CD4-positive, CD25-positive, alpha-beta regulatory T cell (primary cell): ENCODE data around the gene THG1L. TPM values are rescaled to one million over a fixed set of nuclear protein-coding genes. Genes with fewer than 3 reads are reported as not detected.

Experiments used
- ATAC-seq, 2 donors: fragments of 150-1000 bp; cut with Tn5 transposase; one replicate each; pipeline ENCODE4 v1.10.0; 2021; ENCODE audit warnings: low read depth in 2 of 2, moderate number of reproducible peaks in 2 of 2, moderate library complexity in 1 of 2
- DNase-seq, 3 donors: peaks; one replicate each; pipeline versions ENCODE4 v3.0.0 to v3.0.0-alpha.2; 2012 to 2022; ENCODE audit warnings: mixed read lengths in 1 of 3
- H3K27ac ChIP-seq: one replicate; pipeline ENCODE4 v1.7.0; 2013; ENCODE audit warnings: mild to moderate bottlenecking, low read length; ENCODE audit not compliant: insufficient read depth, poor library complexity, severe bottlenecking
- H3K27me3 ChIP-seq: one replicate; pipeline ENCODE4 v1.7.0; 2013; ENCODE audit warnings: low read length; ENCODE audit not compliant: control insufficient read depth, insufficient read depth
- H3K36me3 ChIP-seq: one replicate; pipeline ENCODE4 v1.7.0; 2013; ENCODE audit warnings: mild to moderate bottlenecking, low read length, moderate library complexity; ENCODE audit not compliant: control insufficient read depth, insufficient read depth
- H3K4me1 ChIP-seq: 2 replicates; pipeline ENCODE4 v1.7.0; 2013; ENCODE audit warnings: mild to moderate bottlenecking, low read length; ENCODE audit not compliant: insufficient read depth, control insufficient read depth, poor library complexity, severe bottlenecking
- H3K4me3 ChIP-seq: one replicate; pipeline ENCODE4 v1.7.0; 2013; ENCODE audit warnings: low read depth, mild to moderate bottlenecking, low read length, moderate library complexity
- H3K9me3 ChIP-seq, 2 experiments: 1 replicate in 1 of 2; 2 replicates in 1 of 2; pipeline ENCODE4 v1.7.0; 2013; ENCODE audit warnings: low read length in 2 of 2, mild to moderate bottlenecking in 1 of 2, moderate library complexity in 1 of 2; ENCODE audit not compliant: control insufficient read depth in 2 of 2
- H3K27ac Mint-ChIP-seq, 3 donors: one replicate each; pipeline ENCODE4 v1.8.0; 2020 to 2022; ENCODE audit warnings: mild to moderate bottlenecking in 3 of 3, mixed read lengths in 3 of 3, moderate library complexity in 2 of 3
- H3K27me3 Mint-ChIP-seq: one replicate; pipeline ENCODE4 v1.8.0; 2022; ENCODE audit warnings: mild to moderate bottlenecking, mixed read lengths
- H3K36me3 Mint-ChIP-seq: one replicate; pipeline ENCODE4 v1.8.0; 2020; ENCODE audit warnings: mixed read lengths
- H3K4me1 Mint-ChIP-seq, 4 donors: one replicate each; pipeline ENCODE4 v1.8.0; 2020 to 2022; ENCODE audit warnings: mixed read lengths in 4 of 4, mild to moderate bottlenecking in 1 of 4
- H3K4me3 Mint-ChIP-seq, 4 donors: one replicate each; pipeline ENCODE4 v1.8.0; 2020 to 2022; ENCODE audit warnings: mild to moderate bottlenecking in 4 of 4, mixed read lengths in 4 of 4, moderate library complexity in 3 of 4
- H3K9me3 Mint-ChIP-seq, 7 donors: one replicate each; pipeline ENCODE4 v1.8.0; 2020 to 2022; ENCODE audit warnings: mixed read lengths in 7 of 7, mild to moderate bottlenecking in 3 of 7, moderate library complexity in 2 of 7
- polyA plus RNA-seq, 4 donors: library from polyadenylated mRNA; unstranded; fragments of 300-500 nt; fragmentation: Illumina TruSeq; gene quantifications; one replicate each; pipeline ENCODE4 v1.2.3, GENCODE V29; 2021
- total RNA-seq: library from RNA; stranded (reverse); gene quantifications from one replicate; pipeline ENCODE4 v1.2.3, GENCODE V29; 2022

THG1L gene
- total and polyA plus RNA-seq, 5 donors from 2014 or later, result 4.5 to 6.6 (median 5.5) TPM

GRCh38 chr5:157730900-157731271 lies 334 bp upstream of the THG1L start:
- peaks cover 11% of the 10 kb centered on the region for H3K4me1 ChIP-seq
- peak overlapping the region; percentile 93 for H3K4me3 ChIP-seq
- DNase-seq (no peak), ATAC-seq (no peak)
- peak overlapping the region; percentile 89 for H3K27ac ChIP-seq
- H3K27me3 Mint-ChIP-seq, result no peaks in the 10 kb centered on the region
- H3K9me3 Mint-ChIP-seq, result no peaks in the 10 kb centered on the region
- peaks cover 8% of the 10 kb centered on the region for H3K36me3 Mint-ChIP-seq
- peak overlapping the region; percentile 92 to 98 (median 96) for H3K4me3 Mint-ChIP-seq
- H3K27ac Mint-ChIP-seq, result peak overlapping the region; percentile 92 to 99 (median 98)
- H3K36me3 ChIP-seq, result peaks cover 7% of the 10 kb centered on the region
- H3K4me1 Mint-ChIP-seq, result peaks cover 8 to 29% (median 23%) of the 10 kb centered on the region in 4 donors
- H3K9me3 ChIP-seq, result no peaks in the 10 kb centered on the region
- H3K27me3 ChIP-seq, result no peaks in the 10 kb centered on the region

DNA sequence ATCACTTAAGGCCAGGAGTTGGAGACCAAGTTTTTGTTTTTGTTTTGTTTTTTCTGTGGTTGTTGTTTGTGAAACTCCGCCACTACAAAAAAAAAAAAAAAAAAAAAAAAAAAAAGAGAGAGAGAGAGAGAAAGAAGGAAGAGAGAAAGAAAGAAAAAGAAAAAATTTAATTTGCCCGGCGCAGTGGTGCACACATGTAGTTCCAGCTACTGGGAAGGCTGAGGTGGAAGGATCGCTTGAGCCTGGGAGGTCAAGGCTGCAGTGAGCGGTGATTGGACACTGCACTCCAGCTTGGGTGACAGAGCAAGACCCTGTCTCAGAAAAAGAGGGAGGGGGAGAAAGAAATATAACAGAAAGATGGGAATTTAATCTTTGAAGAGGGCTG lies 902 bp downstream of the THG1L start:
- Histone ChIP-seq H3K27ac (peak overlapping the region; percentile 89), H3K27me3 (no peaks in the 10 kb centered on the region), H3K36me3 (peaks cover 9% of the 10 kb centered on the region), H3K9me3 (no peaks in the 10 kb centered on the region), H3K4me3 (peak overlapping the region; percentile 93), H3K4me1 (peaks cover 11% of the 10 kb centered on the region)
- ATAC-seq, result no peak
- H3K4me1 Mint-ChIP-seq, result peaks cover 8 to 29% (median 21%) of the 10 kb centered on the region in 4 donors
- H3K36me3 Mint-ChIP-seq, result peaks cover 12% of the 10 kb centered on the region
- no peak for DNase-seq
- H3K4me3 Mint-ChIP-seq, result peak overlapping the region; percentile 92 to 98 (median 96)
- peak overlapping the region; percentile 92 to 99 (median 98) for H3K27ac Mint-ChIP-seq
- no peaks in the 10 kb centered on the region for H3K9me3 Mint-ChIP-seq
- H3K27me3 Mint-ChIP-seq, result no peaks in the 10 kb centered on the region

- no peaks in the 10 kb centered on the region for H3K27me3 ChIP-seq
- Mint-ChIP-seq H3K9me3 (no peaks in the 10 kb centered on the region), H3K36me3 (peaks cover 16% of the 10 kb centered on the region), H3K4me1 (peaks cover 8 to 29% (median 21%) of the 10 kb centered on the region in 4 donors), H3K27me3 (no peaks in the 10 kb centered on the region), H3K4me3 (peak overlapping the region in 3 of 4 donors; percentile 47 to 95 (median 92)), H3K27ac (no peak overlapping the region)
- ATAC-seq (no peak), DNase-seq (no peak)
- H3K4me3 ChIP-seq, result no peak overlapping the region
- H3K36me3 ChIP-seq, result peaks cover 9% of the 10 kb centered on the region
- H3K4me1 ChIP-seq, result peaks cover 11% of the 10 kb centered on the region
- no peak overlapping the region for H3K27ac ChIP-seq
- H3K9me3 ChIP-seq, result no peaks in the 10 kb centered on the region
These were observed 1.5 kb downstream of the THG1L start for GRCh38 chr5:157732596-157733262.

- no peak overlapping the region for H3K27ac Mint-ChIP-seq
- no peak for DNase-seq
- H3K36me3 ChIP-seq, result peaks cover 21% of the 10 kb centered on the region
- no peaks in the 10 kb centered on the region for H3K27me3 ChIP-seq
- no peaks in the 10 kb centered on the region for H3K9me3 ChIP-seq
- no peak overlapping the region for H3K4me3 ChIP-seq
- no peak overlapping the region for H3K4me3 Mint-ChIP-seq
- no peak for ATAC-seq
- peaks cover 29% of the 10 kb centered on the region for H3K36me3 Mint-ChIP-seq
- H3K4me1 ChIP-seq, result peaks cover 11% of the 10 kb centered on the region
- H3K27me3 Mint-ChIP-seq, result no peaks in the 10 kb centered on the region
- peaks cover 8 to 26% (median 21%) of the 10 kb centered on the region in 4 donors for H3K4me1 Mint-ChIP-seq
- no peaks in the 10 kb centered on the region for H3K9me3 Mint-ChIP-seq
- no peak overlapping the region for H3K27ac ChIP-seq
These were observed 3.2 kb downstream of the THG1L start for GRCh38 chr5:157734436-157734835.

GRCh38 chr5:157735991-157736390 lies 4.8 kb downstream of the THG1L start:
- Mint-ChIP-seq H3K27ac (peak overlapping the region in 1 of 3 donors; percentile 74), H3K4me1 (peaks cover 12 to 26% (median 20%) of the 10 kb centered on the region in 4 donors), H3K27me3 (no peaks in the 10 kb centered on the region), H3K9me3 (no peaks in the 10 kb centered on the region), H3K4me3 (no peak overlapping the region), H3K36me3 (peaks cover 29% of the 10 kb centered on the region)
- DNase-seq (no peak), ATAC-seq (no peak)
- H3K27me3 ChIP-seq, result no peaks in the 10 kb centered on the region
- no peak overlapping the region for H3K27ac ChIP-seq
- peaks cover 8% of the 10 kb centered on the region for H3K4me1 ChIP-seq
- no peaks in the 10 kb centered on the region for H3K9me3 ChIP-seq
- H3K36me3 ChIP-seq, result peaks cover 21% of the 10 kb centered on the region
- no peak overlapping the region for H3K4me3 ChIP-seq

GRCh38 chr5:157739388-157740228 lies 8.4 kb downstream of the THG1L start:
- H3K27me3 Mint-ChIP-seq, result no peaks in the 10 kb centered on the region
- H3K4me1 Mint-ChIP-seq, result peaks cover 12 to 21% (median 19%) of the 10 kb centered on the region in 4 donors
- DNase-seq (no peak), ATAC-seq (no peak)
- Histone ChIP-seq H3K27me3 (no peaks in the 10 kb centered on the region), H3K4me3 (no peak overlapping the region), H3K4me1 (peaks cover 10% of the 10 kb centered on the region), H3K9me3 (no peaks in the 10 kb centered on the region), H3K27ac (no peak overlapping the region), H3K36me3 (peaks cover 21% of the 10 kb centered on the region)
- no peaks in the 10 kb centered on the region for H3K9me3 Mint-ChIP-seq
- H3K4me3 Mint-ChIP-seq, result peak overlapping the region in 1 of 4 donors; percentile 62
- H3K27ac Mint-ChIP-seq, result no peak overlapping the region
- peaks cover 21% of the 10 kb centered on the region for H3K36me3 Mint-ChIP-seq

GRCh38 chr5:157740229-157740610 lies 9.0 kb downstream of the THG1L start:
- Histone ChIP-seq H3K27ac (no peak overlapping the region), H3K9me3 (no peaks in the 10 kb centered on the region), H3K27me3 (no peaks in the 10 kb centered on the region), H3K36me3 (peaks cover 20% of the 10 kb centered on the region), H3K4me3 (no peak overlapping the region), H3K4me1 (peaks cover 16% of the 10 kb centered on the region)
- Mint-ChIP-seq H3K27me3 (no peaks in the 10 kb centered on the region), H3K9me3 (no peaks in the 10 kb centered on the region), H3K27ac (peak overlapping the region in 1 of 3 donors; percentile 85), H3K4me1 (peaks cover 14 to 27% (median 24%) of the 10 kb centered on the region in 4 donors), H3K4me3 (peak overlapping the region in 2 of 4 donors; percentile 62 to 79), H3K36me3 (peaks cover 21% of the 10 kb centered on the region)
- DNase-seq (peak in 2 of 3 donors; percentile 51 to 68), ATAC-seq (no peak)
